CD14-positive monocyte (primary cell): ENCODE measurements around the gene COMMD10. TPM values are rescaled to one million over a fixed set of nuclear protein-coding genes. Genes with fewer than 3 reads are reported as not detected.
A peak's percentile ranks its signal among the peaks of the same experiment; 100 is the strongest.

Experiments
- DNase-seq, 3 donors: peaks; one replicate each; pipeline ENCODE4 v3.0.0-alpha.2; 2011 to 2022
- H2AFZ ChIP-seq: 2 replicates; pipeline ENCODE4 v1.6.0; 2012; ENCODE audit warnings: mild to moderate bottlenecking, low read depth, low read length, inconsistent platforms; ENCODE audit not compliant: insufficient read depth, poor library complexity, severe bottlenecking
- H3K27ac ChIP-seq, 2 donors: 1 replicate in 1 of 2; 2 replicates in 1 of 2; pipeline ENCODE4 v1.5.1; 2012 to 2013; ENCODE audit warnings: low read length in 2 of 2, control low read depth in 1 of 2, inconsistent platforms in 1 of 2, low read depth in 1 of 2, mild to moderate bottlenecking in 1 of 2
- H3K27me3 ChIP-seq, 2 donors: one replicate each; pipeline versions ENCODE4 v1.6.0 to v1.6.1; 2011 to 2013; ENCODE audit warnings: low read length in 2 of 2; ENCODE audit not compliant: control insufficient read depth in 2 of 2, insufficient read depth in 2 of 2
- H3K36me3 ChIP-seq, 2 donors: replicated peaks in 1 of 2; 1 replicate in 1 of 2; 2 replicates in 1 of 2; pipeline versions ENCODE4 v1.5.1 to v1.6.1; 2012 to 2013; ENCODE audit warnings: low read length in 2 of 2, control low read depth in 1 of 2, inconsistent platforms in 1 of 2, mild to moderate bottlenecking in 1 of 2; ENCODE audit not compliant: insufficient read depth in 2 of 2, control insufficient read depth in 1 of 2
- H3K4me1 ChIP-seq, 2 donors: 1 replicate in 1 of 2; 2 replicates in 1 of 2; pipeline versions ENCODE4 v1.5.1 to v1.6.1; 2012 to 2013; ENCODE audit warnings: low read length in 2 of 2, control low read depth in 1 of 2, inconsistent platforms in 1 of 2, mild to moderate bottlenecking in 1 of 2, moderate library complexity in 1 of 2; ENCODE audit not compliant: insufficient read depth in 2 of 2, control insufficient read depth in 1 of 2
- H3K4me2 ChIP-seq: replicated peaks from 2 replicates; pipeline ENCODE3; 2012; ENCODE audit warnings: low read length, moderate library complexity, mild to moderate bottlenecking; ENCODE audit not compliant: poor library complexity, severe bottlenecking; ENCODE audit errors: extremely low read depth
- H3K4me3 ChIP-seq, 3 experiments: fragments of 200-600 bp in 1 of 3; sonication (generic) in 1 of 3; replicated peaks in 1 of 3; 1 replicate in 2 of 3; 2 replicates in 1 of 3; pipeline ENCODE4 v1.5.1; 2011 to 2013; ENCODE audit warnings: low read length in 3 of 3, mild to moderate bottlenecking in 3 of 3, control low read depth in 2 of 3, low read depth in 2 of 3, inconsistent platforms in 1 of 3, moderate library complexity in 1 of 3
- H3K79me2 ChIP-seq: 2 replicates; pipeline ENCODE4 v1.6.0; 2012; ENCODE audit warnings: mild to moderate bottlenecking, control low read depth, inconsistent platforms, low read length, moderate library complexity; ENCODE audit not compliant: insufficient read depth
- H3K9ac ChIP-seq: 2 replicates; pipeline ENCODE4 v1.6.0; 2017; ENCODE audit warnings: low read length, mild to moderate bottlenecking; ENCODE audit not compliant: insufficient read depth, poor library complexity, severe bottlenecking
- H3K9me3 ChIP-seq, 2 donors: replicated peaks in 1 of 2; 1 replicate in 1 of 2; 2 replicates in 1 of 2; pipeline versions ENCODE4 v1.5.1 to v1.6.1; 2012 to 2013; ENCODE audit warnings: low read length in 2 of 2, control low read depth in 1 of 2; ENCODE audit not compliant: control insufficient read depth in 1 of 2, insufficient read depth in 1 of 2
- H4K20me1 ChIP-seq: 2 replicates; pipeline ENCODE4 v1.6.0; 2012; ENCODE audit warnings: mild to moderate bottlenecking, low read length, control low read depth, moderate library complexity; ENCODE audit not compliant: insufficient read depth
- H3K27ac Mint-ChIP-seq, 7 donors: one replicate each; pipeline ENCODE4 v1.8.0; 2020; ENCODE audit warnings: mild to moderate bottlenecking in 7 of 7, mixed read lengths in 7 of 7, moderate library complexity in 6 of 7, inconsistent platforms in 2 of 7
- H3K27me3 Mint-ChIP-seq, 3 donors: one replicate each; pipeline ENCODE4 v1.8.0; 2021 to 2022; ENCODE audit warnings: low read depth in 3 of 3, mild to moderate bottlenecking in 3 of 3, mixed read lengths in 3 of 3, moderate library complexity in 3 of 3, inconsistent platforms in 1 of 3
- H3K36me3 Mint-ChIP-seq, 2 donors: one replicate each; pipeline ENCODE4 v1.8.0; 2020; ENCODE audit warnings: mixed read lengths in 2 of 2, inconsistent platforms in 1 of 2, mild to moderate bottlenecking in 1 of 2
- H3K4me1 Mint-ChIP-seq: one replicate; pipeline ENCODE4 v1.8.0; 2020; ENCODE audit warnings: mild to moderate bottlenecking, mixed read lengths
- H3K4me3 Mint-ChIP-seq, 2 donors: one replicate each; pipeline ENCODE4 v1.8.0; 2020; ENCODE audit warnings: mild to moderate bottlenecking in 2 of 2, mixed read lengths in 2 of 2, moderate library complexity in 1 of 2
- H3K9me3 Mint-ChIP-seq, 7 donors: one replicate each; pipeline ENCODE4 v1.8.0; 2020 to 2022; ENCODE audit warnings: mixed read lengths in 7 of 7, mild to moderate bottlenecking in 6 of 7, moderate library complexity in 6 of 7, inconsistent platforms in 2 of 7
- WGBS: methylation state at CpG from one replicate; pipeline ENCODE4 v1.1.5; 2013; ENCODE audit warnings: missing lambda C conversion rate; ENCODE audit not compliant: insufficient coverage; 5-methylcytosine and 5-hydroxymethylcytosine counted together
- intact Hi-C, 2 donors: fragments of 100-400 bp; cut with micrococcal nuclease; formaldehyde crosslinking; loops; one replicate each; pipeline versions ENCODE4 v1.15.0 to v1.15.1; 2023
- polyA plus RNA-seq, 3 donors: library from polyadenylated mRNA; depleted of rRNA in 1 of 3; unstranded in 2 of 3; stranded (reverse) in 1 of 3; fragments of 300-500 nt in 2 of 3; fragments of >200 nt in 1 of 3; fragmentation: Illumina TruSeq in 2 of 3; gene quantifications; 1 replicate in 2 of 3; 2 replicates in 1 of 3; pipeline ENCODE4 v1.2.3, GENCODE V29; 2012 to 2021
- TF ChIP-seq, protein P1 (sequence below): fragments of 200-600 bp; IDR thresholded peaks from one replicate; pipeline ENCODE4 v1.8.0; 2022; ENCODE audit warnings: antibody characterized with exemption, mild to moderate bottlenecking

The COMMD10 gene
- polyA plus RNA-seq, 3 donors, result 16.9 to 86.1 (median 61.2) TPM

GRCh38 chr5:116062352-116062751 is 22.5 kb upstream of the COMMD10 start:
- H3K4me3 Mint-ChIP-seq, result no peak overlapping the region

DNA sequence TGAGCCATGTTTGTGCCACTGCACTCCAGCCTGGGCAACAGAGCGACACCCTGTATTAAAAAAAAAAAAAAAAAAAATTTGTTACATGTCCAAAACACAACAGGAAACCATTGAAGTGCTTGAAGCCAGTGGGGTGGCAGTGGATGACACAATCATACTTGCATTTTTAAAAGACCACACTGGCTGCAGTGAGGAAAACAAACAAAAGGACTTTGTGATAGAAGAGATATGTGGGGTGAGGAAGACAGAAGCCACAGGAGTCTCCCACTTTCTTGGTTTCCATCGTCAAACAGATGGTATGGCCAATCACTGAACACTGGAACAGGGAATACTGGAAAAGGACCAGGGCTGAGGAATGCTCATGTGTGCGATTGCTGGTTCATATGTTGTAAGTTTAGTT is 20.9 kb upstream of the COMMD10 start:
- Mint-ChIP-seq H3K4me3 (peak overlapping the region in 1 of 2 donors; percentile 5), H3K4me1 (no peaks in the 10 kb centered on the region), H3K27me3 (peaks cover 0 to 8% (median 5%) of the 10 kb centered on the region in 3 donors), H3K9me3 (no peaks in the 10 kb centered on the region), H3K27ac (no peak overlapping the region), H3K36me3 (no peaks in the 10 kb centered on the region)
- WGBS, result 70% methylated on average over 1 of the region's 3 CpGs
- Histone ChIP-seq H3K4me1 (no peaks in the 10 kb centered on the region), H3K27me3 (no peaks in the 10 kb centered on the region), H3K36me3 (no peaks in the 10 kb centered on the region), H3K4me2 (no peak overlapping the region), H3K4me3 (no peak overlapping the region), H3K27ac (no peak overlapping the region), H3K79me2 (no peaks in the 10 kb centered on the region), H2AFZ (no peak overlapping the region), H3K9me3 (no peaks in the 10 kb centered on the region), H4K20me1 (no peaks in the 10 kb centered on the region), H3K9ac (no peak overlapping the region)
- intact Hi-C loops, result no loop called here
- no peak for DNase-seq
- TF ChIP-seq, protein P1, sequence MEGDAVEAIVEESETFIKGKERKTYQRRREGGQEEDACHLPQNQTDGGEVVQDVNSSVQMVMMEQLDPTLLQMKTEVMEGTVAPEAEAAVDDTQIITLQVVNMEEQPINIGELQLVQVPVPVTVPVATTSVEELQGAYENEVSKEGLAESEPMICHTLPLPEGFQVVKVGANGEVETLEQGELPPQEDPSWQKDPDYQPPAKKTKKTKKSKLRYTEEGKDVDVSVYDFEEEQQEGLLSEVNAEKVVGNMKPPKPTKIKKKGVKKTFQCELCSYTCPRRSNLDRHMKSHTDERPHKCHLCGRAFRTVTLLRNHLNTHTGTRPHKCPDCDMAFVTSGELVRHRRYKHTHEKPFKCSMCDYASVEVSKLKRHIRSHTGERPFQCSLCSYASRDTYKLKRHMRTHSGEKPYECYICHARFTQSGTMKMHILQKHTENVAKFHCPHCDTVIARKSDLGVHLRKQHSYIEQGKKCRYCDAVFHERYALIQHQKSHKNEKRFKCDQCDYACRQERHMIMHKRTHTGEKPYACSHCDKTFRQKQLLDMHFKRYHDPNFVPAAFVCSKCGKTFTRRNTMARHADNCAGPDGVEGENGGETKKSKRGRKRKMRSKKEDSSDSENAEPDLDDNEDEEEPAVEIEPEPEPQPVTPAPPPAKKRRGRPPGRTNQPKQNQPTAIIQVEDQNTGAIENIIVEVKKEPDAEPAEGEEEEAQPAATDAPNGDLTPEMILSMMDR, result no peak

More at GRCh38 chr5:116062352-116062751, 22.5 kb upstream of the COMMD10 start:
- WGBS, result no CpG with 5 or more reads among the region's 2 CpGs
- no peak overlapping the region for H3K27ac ChIP-seq
- no peak overlapping the region for H3K4me3 ChIP-seq
- no peak overlapping the region for H3K4me2 ChIP-seq
- H3K4me1 ChIP-seq, result no peaks in the 10 kb centered on the region
- Mint-ChIP-seq H3K27ac (no peak overlapping the region), H3K4me1 (peaks cover 3% of the 10 kb centered on the region), H3K27me3 (peaks cover 0 to 8% (median 3%) of the 10 kb centered on the region in 3 donors), H3K9me3 (no peaks in the 10 kb centered on the region), H3K36me3 (no peaks in the 10 kb centered on the region)
- H4K20me1 ChIP-seq, result no peaks in the 10 kb centered on the region
- TF ChIP-seq, protein P1, result no peak
- DNase-seq, result no peak
- H3K36me3 ChIP-seq, result no peaks in the 10 kb centered on the region
- no peak overlapping the region for H2AFZ ChIP-seq
- intact Hi-C loops, result no loop called here
- H3K27me3 ChIP-seq, result no peaks in the 10 kb centered on the region
- no peaks in the 10 kb centered on the region for H3K79me2 ChIP-seq
- no peak overlapping the region for H3K9ac ChIP-seq
- H3K9me3 ChIP-seq, result no peaks in the 10 kb centered on the region
